ENCODE results near the gene KLRC4. TPM values are rescaled to one million over a fixed set of nuclear protein-coding genes. Genes with fewer than 3 reads are reported as not detected.

Gene KLRC4
- total and polyA plus RNA-seq, 4 donors = 0.51 to 0.78 (median 0.56) TPM; not detected in 1

- intact Hi-C loops (cut with DNase I) = loop anchor here in 1 of 2 donors (10.0 kb wide), 1 partner anchor 147 kb away; the partner anchor contains the start of gene GABARAPL1
- Histone ChIP-seq H3K4me3 (ENCODE audit: low read length in 2 of 2) (no peak overlapping the region), H3K27me3 (ENCODE audit: control insufficient read depth in 1 of 2, insufficient read depth in 2 of 2, low read length in 1 of 2) (no peaks in the 10 kb centered on the region), H3K4me1 (ENCODE audit: control insufficient read depth in 1 of 2, insufficient read depth in 2 of 2, low read length in 2 of 2) (no peaks in the 10 kb centered on the region), H3K9me3 (ENCODE audit: control insufficient read depth, low read length) (no peaks in the 10 kb centered on the region), H3K36me3 (ENCODE audit: control insufficient read depth in 1 of 2, insufficient read depth in 2 of 2, low read length in 1 of 2) (no peaks in the 10 kb centered on the region), H3K27ac (ENCODE audit: low read depth in 1 of 2, low read length in 2 of 2) (no peak overlapping the region)
- DNase-seq = no peak
- WGBS, 2 donors = 13 to 17% methylated on average over 4 of the region's 4 CpGs
- no peak for ATAC-seq (ENCODE audit: low FRiP score)
Measured at GRCh38 chr12:10361622-10362021, 47.9 kb downstream of the KLRC4 start.

GRCh38 chr12:10361084-10361483 lies 48.5 kb downstream of the KLRC4 start:
- ATAC-seq (ENCODE audit: low FRiP score) (no peak), DNase-seq (no peak)
- no peaks in the 10 kb centered on the region for H3K36me3 ChIP-seq (ENCODE audit: control insufficient read depth in 1 of 2, insufficient read depth in 2 of 2, low read length in 1 of 2)
- H3K4me1 ChIP-seq (ENCODE audit: control insufficient read depth in 1 of 2, insufficient read depth in 2 of 2, low read length in 2 of 2) = no peaks in the 10 kb centered on the region
- no peak overlapping the region for H3K27ac ChIP-seq (ENCODE audit: low read depth in 1 of 2, low read length in 2 of 2)
- intact Hi-C loops (cut with DNase I) = loop anchor here in 1 of 2 donors (10.0 kb wide), 1 partner anchor 146 kb away; the partner anchor contains the start of gene GABARAPL1
- no peaks in the 10 kb centered on the region for H3K9me3 ChIP-seq (ENCODE audit: control insufficient read depth, low read length)
- H3K27me3 ChIP-seq (ENCODE audit: control insufficient read depth in 1 of 2, insufficient read depth in 2 of 2, low read length in 1 of 2) = no peaks in the 10 kb centered on the region
- WGBS, 2 donors = 13 to 22% methylated on average over 4 of the region's 4 CpGs
- H3K4me3 ChIP-seq (ENCODE audit: low read length in 2 of 2) = no peak overlapping the region

- DNase-seq (no peak), ATAC-seq (ENCODE audit: low FRiP score) (no peak)
- Histone ChIP-seq H3K9me3 (ENCODE audit: control insufficient read depth, low read length) (no peaks in the 10 kb centered on the region), H3K27me3 (ENCODE audit: control insufficient read depth in 1 of 2, insufficient read depth in 2 of 2, low read length in 1 of 2) (no peaks in the 10 kb centered on the region), H3K36me3 (ENCODE audit: control insufficient read depth in 1 of 2, insufficient read depth in 2 of 2, low read length in 1 of 2) (no peaks in the 10 kb centered on the region), H3K27ac (ENCODE audit: low read depth in 1 of 2, low read length in 2 of 2) (no peak overlapping the region), H3K4me3 (ENCODE audit: low read length in 2 of 2) (no peak overlapping the region), H3K4me1 (ENCODE audit: control insufficient read depth in 1 of 2, insufficient read depth in 2 of 2, low read length in 2 of 2) (no peaks in the 10 kb centered on the region)
- 97 to 99% methylated on average over 1 of the region's 1 CpG for WGBS, 2 donors
- intact Hi-C loops (cut with DNase I) = no loop called here
Measured at GRCh38 chr12:10358969-10359368, 50.6 kb downstream of the KLRC4 start.

GRCh38 chr12:10358131-10358530 lies 51.4 kb downstream of the KLRC4 start:
- intact Hi-C loops (cut with DNase I) = no loop called here

More at GRCh38 chr12:10358131-10358530, 51.4 kb downstream of the KLRC4 start:
- DNase-seq (no peak), ATAC-seq (ENCODE audit: low FRiP score) (no peak)
- Histone ChIP-seq H3K27me3 (ENCODE audit: control insufficient read depth in 1 of 2, insufficient read depth in 2 of 2, low read length in 1 of 2) (no peaks in the 10 kb centered on the region), H3K9me3 (ENCODE audit: control insufficient read depth, low read length) (no peaks in the 10 kb centered on the region), H3K4me1 (ENCODE audit: control insufficient read depth in 1 of 2, insufficient read depth in 2 of 2, low read length in 2 of 2) (no peaks in the 10 kb centered on the region), H3K36me3 (ENCODE audit: control insufficient read depth in 1 of 2, insufficient read depth in 2 of 2, low read length in 1 of 2) (no peaks in the 10 kb centered on the region), H3K27ac (ENCODE audit: low read depth in 1 of 2, low read length in 2 of 2) (no peak overlapping the region), H3K4me3 (ENCODE audit: low read length in 2 of 2) (no peak overlapping the region)
- 64 to 72% methylated on average over 5 of the region's 5 CpGs for WGBS, 2 donors

Other genes with a start within 250 kb of the KLRC4 start
- 1 to 10 TPM; 8.4 to 9.3 TPM for gene OLR1, start 237.6 kb downstream of the KLRC4 start, total RNA-seq
- gene OLR1, start 237.6 kb downstream of the KLRC4 start, polyA plus RNA-seq = 1 to 10 TPM in 1 of 2 donors, not detected in 1; 4.4 TPM
- under 1 TPM; 0.13 to 0.27 TPM for gene TMEM52B, start 230.7 kb downstream of the KLRC4 start, total RNA-seq
- under 1 TPM; 0.05 to 0.63 TPM for gene TMEM52B, start 230.7 kb downstream of the KLRC4 start, polyA plus RNA-seq
- 100 to 1,000 TPM; 103 to 111 TPM for gene GABARAPL1, start 196.9 kb downstream of the KLRC4 start, total RNA-seq
- 10 to 100 TPM; 74.5 to 84.1 TPM for gene GABARAPL1, start 196.9 kb downstream of the KLRC4 start, polyA plus RNA-seq
- 1 to 10 TPM; 4.4 to 6.5 TPM for gene KLRD1, start 101.9 kb downstream of the KLRC4 start, total RNA-seq
- gene KLRD1, start 101.9 kb downstream of the KLRC4 start, polyA plus RNA-seq = 1 to 10 TPM in 1 of 2 donors, under 1 TPM in 1; 0.18 to 1.8 TPM
- gene KLRK1, start 19.7 kb downstream of the KLRC4 start, total RNA-seq = 1 to 10 TPM; 1.9 to 3.5 TPM
- gene KLRK1, start 19.7 kb downstream of the KLRC4 start, polyA plus RNA-seq = 1 to 10 TPM in 1 of 2 donors, under 1 TPM in 1; 0.59 to 1.5 TPM
- not detected for gene KLRC3, start 10.8 kb upstream of the KLRC4 start, total RNA-seq
- not detected for gene KLRC3, start 10.8 kb upstream of the KLRC4 start, polyA plus RNA-seq
- under 1 TPM in 1 of 2 donors, not detected in 1; 0.65 TPM for gene KLRC2, start 26.3 kb upstream of the KLRC4 start, total RNA-seq
- gene KLRC2, start 26.3 kb upstream of the KLRC4 start, polyA plus RNA-seq = 1 to 10 TPM in 1 of 2 donors, not detected in 1; 2.1 TPM
- gene KLRC1, start 43.6 kb upstream of the KLRC4 start, total RNA-seq = 1 to 10 TPM in 1 of 2 donors, not detected in 1; 1.0 TPM
- not detected for gene KLRC1, start 43.6 kb upstream of the KLRC4 start, polyA plus RNA-seq
- gene EIF2S3B, start 96.1 kb upstream of the KLRC4 start, total RNA-seq = under 1 TPM; 0.45 to 0.69 TPM
- gene EIF2S3B, start 96.1 kb upstream of the KLRC4 start, polyA plus RNA-seq = 1 to 10 TPM in 1 of 2 donors, under 1 TPM in 1; 0.59 to 2.5 TPM
- gene MAGOHB, start 203.9 kb upstream of the KLRC4 start, total RNA-seq = 10 to 100 TPM; 13.6 to 18.1 TPM
- gene MAGOHB, start 203.9 kb upstream of the KLRC4 start, polyA plus RNA-seq = 10 to 100 TPM; 16.4 to 27.4 TPM

Measured in aorta (tissue), 5 donors.